Parathyroid adenoma (tissue), 2 donors: Measurements from ENCODE around the gene MCHR1.
A peak's percentile ranks its signal among the peaks of the same experiment; 100 is the strongest.
"Not testable (repeated sequence)": the region's sequence is repeated elsewhere in the genome, so short reads cannot be mapped to it uniquely, and the experiment has no call there.

Source experiments
- H2AFZ ChIP-seq: fragments of 300-600 bp; sonication (generic); one replicate; pipeline ENCODE4 v1.7.0; 2017; ENCODE audit warnings: antibody characterized with exemption, mild to moderate bottlenecking
- H3K27ac ChIP-seq: fragments of 300-600 bp; sonication (generic); one replicate; pipeline ENCODE4 v1.7.0; 2017
- H3K27me3 ChIP-seq: fragments of 300-600 bp; sonication (generic); one replicate; pipeline ENCODE4 v1.7.0; 2017; ENCODE audit warnings: low read length; ENCODE audit not compliant: control insufficient read depth, insufficient read depth
- H3K36me3 ChIP-seq: fragments of 300-600 bp; sonication (generic); one replicate; pipeline ENCODE4 v1.7.0; 2017; ENCODE audit warnings: low read length; ENCODE audit not compliant: control insufficient read depth, insufficient read depth
- H3K4me1 ChIP-seq: fragments of 300-600 bp; sonication (generic); one replicate; pipeline ENCODE4 v1.7.0; 2017; ENCODE audit warnings: control low read depth
- H3K4me2 ChIP-seq: fragments of 300-600 bp; sonication (generic); one replicate; pipeline ENCODE4 v1.7.0; 2017; ENCODE audit warnings: low read length
- H3K4me3 ChIP-seq: fragments of 300-600 bp; sonication (generic); one replicate; pipeline ENCODE4 v1.7.0; 2017; ENCODE audit warnings: low read depth, low read length
- H3K79me2 ChIP-seq: fragments of 300-600 bp; sonication (generic); one replicate; pipeline ENCODE4 v1.7.0; 2017; ENCODE audit warnings: control low read depth
- H3K9ac ChIP-seq: fragments of 300-600 bp; sonication (generic); one replicate; pipeline ENCODE4 v1.7.0; 2017; ENCODE audit warnings: mild to moderate bottlenecking
- H3K9me3 ChIP-seq: fragments of 300-600 bp; sonication (generic); one replicate; pipeline ENCODE4 v1.7.0; 2017; ENCODE audit warnings: low read length; ENCODE audit not compliant: control insufficient read depth
- TF ChIP-seq, protein P1 (sequence below): fragments of 300-600 bp; sonication (generic); IDR thresholded peaks from one replicate; pipeline ENCODE4 v1.7.0; 2017; ENCODE audit warnings: antibody characterized with exemption, mild to moderate bottlenecking
- donor health status: primary hyperparathyroidism.

Gene MCHR1

DNA sequence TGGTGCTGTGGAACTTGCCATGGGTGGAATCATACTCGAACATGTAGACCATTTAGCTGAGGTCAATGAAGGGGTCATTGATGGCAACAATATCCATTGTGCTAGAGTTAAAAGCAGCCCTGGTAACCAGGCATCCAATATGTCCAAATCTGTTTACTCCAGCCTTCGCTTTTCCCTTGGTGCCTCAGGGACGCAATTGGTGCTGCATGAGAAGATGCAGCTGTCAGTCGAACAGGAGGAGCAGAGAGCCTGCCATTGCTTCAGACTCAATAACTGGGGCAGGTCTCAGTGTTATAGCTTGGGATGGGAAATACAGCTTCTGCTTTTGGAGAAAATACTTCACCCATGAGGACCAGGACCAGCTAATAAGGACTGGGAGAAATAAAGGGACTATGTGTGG is 5.0 kb upstream of the MCHR1 start:
- TF ChIP-seq, protein P1, sequence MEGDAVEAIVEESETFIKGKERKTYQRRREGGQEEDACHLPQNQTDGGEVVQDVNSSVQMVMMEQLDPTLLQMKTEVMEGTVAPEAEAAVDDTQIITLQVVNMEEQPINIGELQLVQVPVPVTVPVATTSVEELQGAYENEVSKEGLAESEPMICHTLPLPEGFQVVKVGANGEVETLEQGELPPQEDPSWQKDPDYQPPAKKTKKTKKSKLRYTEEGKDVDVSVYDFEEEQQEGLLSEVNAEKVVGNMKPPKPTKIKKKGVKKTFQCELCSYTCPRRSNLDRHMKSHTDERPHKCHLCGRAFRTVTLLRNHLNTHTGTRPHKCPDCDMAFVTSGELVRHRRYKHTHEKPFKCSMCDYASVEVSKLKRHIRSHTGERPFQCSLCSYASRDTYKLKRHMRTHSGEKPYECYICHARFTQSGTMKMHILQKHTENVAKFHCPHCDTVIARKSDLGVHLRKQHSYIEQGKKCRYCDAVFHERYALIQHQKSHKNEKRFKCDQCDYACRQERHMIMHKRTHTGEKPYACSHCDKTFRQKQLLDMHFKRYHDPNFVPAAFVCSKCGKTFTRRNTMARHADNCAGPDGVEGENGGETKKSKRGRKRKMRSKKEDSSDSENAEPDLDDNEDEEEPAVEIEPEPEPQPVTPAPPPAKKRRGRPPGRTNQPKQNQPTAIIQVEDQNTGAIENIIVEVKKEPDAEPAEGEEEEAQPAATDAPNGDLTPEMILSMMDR: no peak
- Histone ChIP-seq H3K27me3 (no peaks in the 10 kb centered on the region), H3K36me3 (no peaks in the 10 kb centered on the region), H3K4me2 (no peak overlapping the region), H3K4me1 (no peaks in the 10 kb centered on the region), H3K79me2 (no peaks in the 10 kb centered on the region), H2AFZ (no peak overlapping the region), H3K27ac (no peak overlapping the region), H3K4me3 (no peak overlapping the region), H3K9ac (no peak overlapping the region), H3K9me3 (no peaks in the 10 kb centered on the region)

- not testable (repeated sequence) for H3K9me3 ChIP-seq, H3K27me3 ChIP-seq, H3K4me1 ChIP-seq, H3K4me3 ChIP-seq, H3K79me2 ChIP-seq, H2AFZ ChIP-seq, H3K4me2 ChIP-seq, H3K36me3 ChIP-seq, H3K9ac ChIP-seq, H3K27ac ChIP-seq
Observed at GRCh38 chr22:40676166-40676565, 3.1 kb upstream of the MCHR1 start.

DNA sequence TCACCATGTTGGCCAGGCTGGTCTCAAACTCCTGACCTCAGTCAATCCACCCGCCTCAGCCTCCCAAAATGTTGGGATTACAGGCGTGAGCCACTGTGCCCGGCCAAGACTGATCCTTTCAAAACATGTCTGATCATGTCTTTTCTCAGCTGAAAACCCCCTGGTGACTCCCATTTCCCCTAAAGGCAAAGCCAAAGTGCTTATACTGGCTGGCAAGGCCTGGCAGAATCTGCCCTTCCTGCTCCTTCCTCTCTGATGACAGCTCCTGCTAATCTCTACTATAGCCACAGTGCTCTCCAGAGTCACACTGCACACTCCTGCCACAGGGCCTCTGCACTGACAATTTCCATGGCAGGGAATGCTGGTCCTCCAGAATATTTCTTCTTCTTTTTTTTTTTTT is 2.6 kb upstream of the MCHR1 start:
- H3K9ac ChIP-seq: no peak overlapping the region
- H3K4me2 ChIP-seq: no peak overlapping the region
- no peak overlapping the region for H3K27ac ChIP-seq
- H3K79me2 ChIP-seq: no peaks in the 10 kb centered on the region
- H2AFZ ChIP-seq: no peak overlapping the region
- H3K36me3 ChIP-seq: no peaks in the 10 kb centered on the region
- TF ChIP-seq, protein P1: no peak
- no peak overlapping the region for H3K4me3 ChIP-seq
- H3K4me1 ChIP-seq: peaks cover 2% of the 10 kb centered on the region
- H3K9me3 ChIP-seq: no peaks in the 10 kb centered on the region
- no peaks in the 10 kb centered on the region for H3K27me3 ChIP-seq

- Histone ChIP-seq H3K79me2 (no peaks in the 10 kb centered on the region), H2AFZ (peak overlapping the region; percentile 42), H3K9ac (no peak overlapping the region), H3K36me3 (no peaks in the 10 kb centered on the region), H3K27me3 (no peaks in the 10 kb centered on the region), H3K4me1 (peaks cover 2% of the 10 kb centered on the region), H3K4me2 (peak overlapping the region; percentile 63), H3K27ac (no peak overlapping the region), H3K4me3 (peak overlapping the region; percentile 7), H3K9me3 (no peaks in the 10 kb centered on the region)
- TF ChIP-seq, protein P1: no peak
Observed at GRCh38 chr22:40678493-40679248, 613 bp upstream of the MCHR1 start.

DNA sequence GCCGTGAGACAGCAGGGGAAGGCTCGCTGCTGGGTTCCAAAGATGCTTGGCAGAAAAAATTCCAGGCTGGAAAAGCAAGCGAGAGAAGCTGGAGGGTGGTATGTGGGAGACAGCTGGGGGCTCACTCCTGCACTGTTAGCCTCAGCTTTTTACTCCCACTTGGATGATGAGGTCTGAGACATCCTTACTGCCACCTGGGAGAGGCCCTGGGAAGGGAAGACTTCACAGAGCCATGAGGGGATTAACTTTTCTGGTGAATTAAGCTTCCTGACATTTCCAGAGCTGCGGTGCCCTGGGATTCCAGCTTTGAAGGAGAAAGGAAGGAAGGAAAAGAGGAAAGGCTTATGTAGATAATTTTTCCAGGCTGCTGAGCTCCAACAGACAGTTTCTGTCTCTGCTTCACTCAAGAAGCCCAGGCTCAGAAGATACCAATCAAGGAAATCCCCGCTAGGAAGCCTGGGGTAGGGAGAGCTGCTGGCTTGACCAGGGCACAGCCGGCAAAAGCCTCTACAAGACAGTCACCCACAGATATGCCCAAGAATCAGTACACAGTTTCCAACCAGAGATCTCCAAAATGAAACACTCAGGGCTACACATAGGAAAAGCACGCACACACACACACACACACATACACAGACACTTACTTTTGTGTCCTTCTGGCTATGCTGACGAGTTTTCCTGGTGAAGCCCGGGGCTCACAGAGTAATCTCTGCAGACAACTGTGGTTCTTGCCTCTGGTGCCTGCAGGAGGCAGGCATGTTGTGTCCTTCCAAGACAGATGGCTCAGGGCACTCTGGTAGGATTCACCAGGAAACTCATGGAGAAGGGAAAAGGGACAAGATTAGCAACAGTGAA is 907 bp downstream of the MCHR1 start:
- no peak overlapping the region for H3K27ac ChIP-seq
- no peak overlapping the region for H2AFZ ChIP-seq
- TF ChIP-seq, protein P1: no peak
- no peaks in the 10 kb centered on the region for H3K79me2 ChIP-seq
- H3K4me2 ChIP-seq: peak overlapping the region; percentile 63
- peaks cover 2% of the 10 kb centered on the region for H3K4me1 ChIP-seq
- no peaks in the 10 kb centered on the region for H3K27me3 ChIP-seq
- no peaks in the 10 kb centered on the region for H3K36me3 ChIP-seq
- no peaks in the 10 kb centered on the region for H3K9me3 ChIP-seq
- no peak overlapping the region for H3K4me3 ChIP-seq
- H3K9ac ChIP-seq: no peak overlapping the region
